HUES6 (cell line): ENCODE results near the gene COL23A1.

ENCODE experiments used
- H3K27ac ChIP-seq: 2 replicates; pipeline ENCODE4 v1.7.0; 2013; ENCODE audit warnings: low read depth, mild to moderate bottlenecking, low read length, inconsistent platforms
- H3K27me3 ChIP-seq: 2 replicates; pipeline ENCODE4 v1.6.1; 2013; ENCODE audit warnings: low read length; ENCODE audit not compliant: control insufficient read depth, insufficient read depth
- H3K36me3 ChIP-seq: 2 replicates; pipeline ENCODE4 v1.6.1; 2013; ENCODE audit warnings: low read length; ENCODE audit not compliant: control insufficient read depth, insufficient read depth
- H3K4me1 ChIP-seq: 2 replicates; pipeline ENCODE4 v1.6.1; 2013; ENCODE audit warnings: low read length; ENCODE audit not compliant: control insufficient read depth, insufficient read depth
- H3K4me3 ChIP-seq: 2 replicates; pipeline ENCODE4 v1.5.1; 2013; ENCODE audit warnings: low read depth, low read length
- H3K9ac ChIP-seq: one replicate; pipeline ENCODE4 v1.6.1; 2013; ENCODE audit warnings: mild to moderate bottlenecking, low read length
- H3K9me3 ChIP-seq: 2 replicates; pipeline ENCODE4 v1.6.1; 2013; ENCODE audit warnings: low read depth, low read length; ENCODE audit not compliant: control insufficient read depth, insufficient read depth

Gene COL23A1

GRCh38 chr5:178273665-178274541 lies 316.3 kb downstream of the COL23A1 start:
- Histone ChIP-seq H3K4me3 (no peak overlapping the region), H3K9ac (no peak overlapping the region), H3K36me3 (no peaks in the 10 kb centered on the region), H3K9me3 (no peaks in the 10 kb centered on the region; the same call in 1 of the 2 replicates), H3K4me1 (no peaks in the 10 kb centered on the region; the same call in 1 of the 2 replicates), H3K27me3 (peaks cover 5% of the 10 kb centered on the region; the same call in 1 of the 2 replicates), H3K27ac (no peak overlapping the region)

- Histone ChIP-seq H3K4me1 (no peaks in the 10 kb centered on the region), H3K27ac (no peak overlapping the region), H3K9me3 (no peaks in the 10 kb centered on the region; the same call in 1 of the 2 replicates), H3K27me3 (no peaks in the 10 kb centered on the region), H3K9ac (no peak overlapping the region), H3K4me3 (no peak overlapping the region), H3K36me3 (no peaks in the 10 kb centered on the region)
Observed at GRCh38 chr5:178273041-178273440, 317.2 kb downstream of the COL23A1 start.

- H3K4me1 ChIP-seq, result no peaks in the 10 kb centered on the region
- no peaks in the 10 kb centered on the region for H3K36me3 ChIP-seq
- H3K27ac ChIP-seq, result no peak overlapping the region
- H3K27me3 ChIP-seq, result no peaks in the 10 kb centered on the region
- H3K9ac ChIP-seq, result no peak overlapping the region
- no peak overlapping the region for H3K4me3 ChIP-seq
- H3K9me3 ChIP-seq, result no peaks in the 10 kb centered on the region; the same call in 1 of the 2 replicates
Observed at GRCh38 chr5:178272591-178272990, 317.6 kb downstream of the COL23A1 start.

DNA sequence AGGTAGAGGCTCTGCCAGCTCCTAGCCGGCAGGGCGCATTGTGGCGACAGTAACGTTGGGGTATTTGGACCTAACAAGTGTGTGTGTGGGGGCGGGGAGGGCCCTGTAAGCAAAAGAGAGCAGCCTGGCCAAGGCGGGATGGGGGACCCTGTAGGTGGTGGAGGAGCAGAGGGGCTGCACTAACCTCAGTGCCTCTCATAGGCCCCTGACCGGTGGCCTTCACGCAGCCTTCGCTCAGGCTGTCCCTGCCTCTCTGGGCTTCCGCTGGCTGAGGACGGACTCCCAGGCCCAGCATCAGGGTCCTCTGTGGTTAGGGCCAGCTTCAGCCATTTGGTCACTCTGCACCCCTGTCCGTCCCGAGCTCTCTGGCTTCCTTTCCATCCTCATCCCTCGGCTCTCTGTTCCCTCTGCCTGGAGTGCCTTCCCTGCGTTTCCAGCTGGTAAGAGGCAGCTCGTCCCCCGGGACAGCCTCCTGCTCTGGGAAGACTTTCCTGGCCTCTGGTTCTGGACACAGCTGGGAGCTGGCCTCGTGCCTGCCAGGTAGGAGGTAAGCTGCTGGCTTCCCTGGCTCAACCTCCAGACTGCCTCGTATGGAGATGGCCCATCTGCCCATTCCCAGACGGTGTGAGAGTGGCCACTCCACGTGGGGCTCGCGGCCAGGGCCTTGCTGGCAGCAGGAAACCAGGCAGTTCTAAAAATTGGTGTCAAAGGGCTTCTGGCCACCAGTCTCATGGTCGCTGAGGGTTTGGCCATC lies 318.3 kb downstream of the COL23A1 start:
- Histone ChIP-seq H3K4me3 (no peak overlapping the region), H3K4me1 (no peaks in the 10 kb centered on the region), H3K27me3 (no peaks in the 10 kb centered on the region), H3K9ac (no peak overlapping the region), H3K27ac (no peak overlapping the region), H3K9me3 (no peaks in the 10 kb centered on the region; the same call in 1 of the 2 replicates), H3K36me3 (no peaks in the 10 kb centered on the region)

DNA sequence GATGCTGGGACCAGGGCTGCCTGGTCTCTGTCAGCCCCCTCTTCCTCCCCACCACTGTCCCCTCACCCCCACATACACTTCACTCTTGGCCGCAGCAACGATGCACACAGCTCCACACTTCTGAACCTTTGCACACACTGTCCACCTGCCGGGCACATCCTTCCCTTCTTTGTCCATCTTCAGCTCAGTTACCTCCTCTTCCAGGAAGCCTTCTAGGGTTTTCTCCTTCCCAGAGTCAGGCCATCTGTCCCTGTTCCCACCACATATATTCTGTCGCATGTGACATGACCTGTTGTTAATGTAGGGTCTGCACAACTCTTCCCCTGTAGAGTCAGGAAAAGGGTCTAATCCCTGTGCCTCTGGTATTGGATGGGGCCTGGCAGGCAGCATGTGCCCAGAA lies 319.0 kb downstream of the COL23A1 start:
- no peak overlapping the region for H3K9ac ChIP-seq
- no peak overlapping the region for H3K27ac ChIP-seq
- H3K4me1 ChIP-seq, result no peaks in the 10 kb centered on the region
- H3K9me3 ChIP-seq, result no peaks in the 10 kb centered on the region; the same call in 1 of the 2 replicates
- no peak overlapping the region for H3K4me3 ChIP-seq
- no peaks in the 10 kb centered on the region for H3K36me3 ChIP-seq
- no peaks in the 10 kb centered on the region for H3K27me3 ChIP-seq

GRCh38 chr5:178269499-178269898 lies 320.7 kb downstream of the COL23A1 start:
- no peak overlapping the region for H3K9ac ChIP-seq
- H3K27me3 ChIP-seq, result no peaks in the 10 kb centered on the region
- no peak overlapping the region for H3K4me3 ChIP-seq
- H3K27ac ChIP-seq, result no peak overlapping the region
- H3K4me1 ChIP-seq, result no peaks in the 10 kb centered on the region
- no peaks in the 10 kb centered on the region for H3K9me3 ChIP-seq
- no peaks in the 10 kb centered on the region for H3K36me3 ChIP-seq

DNA sequence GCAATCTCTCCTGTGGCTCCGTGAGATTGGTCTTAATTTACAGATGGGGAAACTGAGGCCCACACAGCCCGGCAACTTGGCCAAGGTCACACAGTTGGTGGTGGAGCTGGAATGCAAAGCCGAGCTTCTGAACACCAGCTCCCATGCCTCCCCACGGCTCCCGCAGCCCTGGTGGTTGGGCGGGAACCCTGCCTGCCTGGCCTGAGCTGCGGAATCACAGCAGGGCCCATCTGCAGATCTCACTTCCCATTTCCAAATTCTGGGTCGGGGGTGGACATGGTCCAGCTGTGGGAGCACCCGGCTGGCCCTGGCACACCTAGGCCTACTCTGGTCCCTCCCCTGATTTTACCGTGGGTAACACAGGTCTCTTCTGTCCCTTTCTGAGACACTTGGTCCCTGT lies 322.3 kb downstream of the COL23A1 start:
- H3K4me1 ChIP-seq, result no peaks in the 10 kb centered on the region
- H3K9me3 ChIP-seq, result no peaks in the 10 kb centered on the region
- no peak overlapping the region for H3K9ac ChIP-seq
- H3K27ac ChIP-seq, result no peak overlapping the region
- H3K4me3 ChIP-seq, result no peak overlapping the region
- no peaks in the 10 kb centered on the region for H3K36me3 ChIP-seq
- H3K27me3 ChIP-seq, result no peaks in the 10 kb centered on the region

DNA sequence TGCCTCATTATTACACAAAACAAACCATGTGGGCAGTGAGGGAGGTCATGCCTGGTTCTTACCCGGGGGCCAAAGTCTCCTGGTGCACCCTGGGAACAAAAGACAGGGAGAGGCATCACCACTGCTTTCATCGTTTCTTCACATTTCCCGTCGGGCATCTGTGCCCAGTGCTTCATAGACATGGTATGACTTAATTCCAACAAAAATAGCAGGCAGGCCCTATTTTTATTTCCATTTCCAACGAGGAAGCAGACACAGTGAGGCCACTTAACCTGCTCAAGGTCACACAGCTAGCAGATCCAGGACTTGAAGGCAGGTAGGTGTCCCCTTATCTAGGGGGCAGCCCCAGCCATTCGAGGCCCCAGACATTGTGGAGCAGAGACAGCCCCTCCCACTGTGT lies 322.9 kb downstream of the COL23A1 start:
- Histone ChIP-seq H3K27me3 (no peaks in the 10 kb centered on the region), H3K9me3 (no peaks in the 10 kb centered on the region), H3K9ac (no peak overlapping the region), H3K36me3 (no peaks in the 10 kb centered on the region), H3K27ac (no peak overlapping the region), H3K4me1 (no peaks in the 10 kb centered on the region), H3K4me3 (no peak overlapping the region)

DNA sequence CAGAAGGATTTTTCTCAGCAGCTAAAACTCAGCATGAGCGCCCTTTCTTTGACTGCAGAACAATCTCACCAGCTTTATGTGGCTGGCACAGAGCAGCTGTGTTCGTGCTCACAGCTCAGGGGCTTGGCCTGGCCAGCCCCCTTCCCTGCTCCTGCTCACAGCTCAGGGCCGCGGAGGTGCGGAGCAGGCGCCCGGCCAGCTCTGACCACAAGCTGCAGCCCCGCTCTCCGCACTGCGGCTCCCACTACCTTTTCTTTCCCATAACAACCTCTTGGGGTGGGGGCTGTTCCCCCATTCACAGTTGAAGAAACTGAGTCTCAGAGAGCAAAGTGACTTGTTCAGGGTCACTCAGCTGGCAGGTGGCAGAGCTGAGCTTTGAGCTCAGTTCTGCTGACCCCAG lies 323.6 kb downstream of the COL23A1 start:
- Histone ChIP-seq H3K9me3 (no peaks in the 10 kb centered on the region), H3K9ac (no peak overlapping the region), H3K4me3 (no peak overlapping the region), H3K27me3 (no peaks in the 10 kb centered on the region), H3K4me1 (no peaks in the 10 kb centered on the region), H3K36me3 (no peaks in the 10 kb centered on the region), H3K27ac (no peak overlapping the region)

GRCh38 chr5:178265746-178266145 lies 324.4 kb downstream of the COL23A1 start:
- no peaks in the 10 kb centered on the region for H3K27me3 ChIP-seq
- no peak overlapping the region for H3K9ac ChIP-seq
- H3K9me3 ChIP-seq, result no peaks in the 10 kb centered on the region
- no peak overlapping the region for H3K27ac ChIP-seq
- no peak overlapping the region for H3K4me3 ChIP-seq
- H3K36me3 ChIP-seq, result no peaks in the 10 kb centered on the region
- H3K4me1 ChIP-seq, result no peaks in the 10 kb centered on the region

GRCh38 chr5:178264044-178264443 lies 326.1 kb downstream of the COL23A1 start:
- Histone ChIP-seq H3K27me3 (no peaks in the 10 kb centered on the region), H3K9me3 (no peaks in the 10 kb centered on the region), H3K4me3 (no peak overlapping the region), H3K9ac (no peak overlapping the region), H3K36me3 (no peaks in the 10 kb centered on the region), H3K4me1 (no peaks in the 10 kb centered on the region), H3K27ac (no peak overlapping the region)
